Ureter (tissue), 1 donor: ENCODE results near the gene ACACB. TPM values are rescaled to one million over a fixed set of nuclear protein-coding genes. Genes with fewer than 3 reads are reported as not detected.

Experiments used
- DNase-seq: peaks from one replicate; pipeline ENCODE4 v3.0.0-alpha.2; 2020; ENCODE audit warnings: low spot score
- total RNA-seq: library from RNA; stranded (reverse); gene quantifications from one replicate; pipeline ENCODE4 v1.2.4, GENCODE V29; 2023
- donor health status: DM: yes; HTN: yes; CAD: no.

ACACB gene
- total RNA-seq, 1 donor from 2014 or later: 67.3 TPM

DNA sequence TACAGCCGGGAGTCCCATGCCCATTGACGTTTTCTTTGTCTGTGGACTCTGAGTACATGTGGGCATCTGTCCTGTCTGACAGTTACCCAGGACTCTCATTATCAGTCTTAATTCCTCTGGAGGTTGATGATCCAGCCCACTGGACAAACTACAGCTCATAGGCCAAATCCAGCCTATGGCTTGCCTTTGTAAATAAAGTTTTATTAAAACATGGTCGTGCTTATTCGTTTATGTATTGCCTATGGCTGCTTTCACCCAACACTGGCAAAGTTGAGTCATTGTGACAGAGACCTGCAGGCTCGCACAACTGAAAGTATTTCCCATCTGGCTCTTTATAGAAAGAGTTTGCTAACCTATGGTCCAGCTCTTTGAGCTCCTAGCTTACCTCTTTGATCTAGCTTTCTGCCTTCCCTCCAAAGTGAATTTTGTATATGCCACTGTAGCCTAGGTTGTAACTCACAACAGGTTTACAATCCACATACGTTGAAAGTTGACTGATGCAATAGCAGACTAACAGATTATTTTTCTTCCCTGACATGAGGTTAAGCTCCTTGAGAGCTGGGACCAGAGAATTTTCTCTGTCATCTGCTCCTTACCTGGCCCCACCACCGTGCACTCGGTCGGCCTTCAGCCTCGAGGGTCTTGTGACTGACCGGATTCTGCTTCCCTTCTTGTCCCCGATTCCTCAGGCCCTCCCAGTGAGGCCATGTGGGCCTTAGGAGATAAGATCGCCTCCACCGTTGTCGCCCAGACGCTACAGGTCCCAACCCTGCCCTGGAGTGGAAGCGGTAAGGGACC, 57.3 kb downstream of the ACACB start:
- no peak for DNase-seq

- no peak for DNase-seq
These were observed 58.1 kb downstream of the ACACB start for GRCh38 chr12:109174468-109174867.

GRCh38 chr12:109178532-109178931, 62.1 kb downstream of the ACACB start:
- DNase-seq: no peak

- DNase-seq: no peak
These were observed 63.5 kb downstream of the ACACB start for GRCh38 chr12:109179927-109180326.

GRCh38 chr12:109182041-109182839, 65.9 kb downstream of the ACACB start:
- no peak for DNase-seq

DNA sequence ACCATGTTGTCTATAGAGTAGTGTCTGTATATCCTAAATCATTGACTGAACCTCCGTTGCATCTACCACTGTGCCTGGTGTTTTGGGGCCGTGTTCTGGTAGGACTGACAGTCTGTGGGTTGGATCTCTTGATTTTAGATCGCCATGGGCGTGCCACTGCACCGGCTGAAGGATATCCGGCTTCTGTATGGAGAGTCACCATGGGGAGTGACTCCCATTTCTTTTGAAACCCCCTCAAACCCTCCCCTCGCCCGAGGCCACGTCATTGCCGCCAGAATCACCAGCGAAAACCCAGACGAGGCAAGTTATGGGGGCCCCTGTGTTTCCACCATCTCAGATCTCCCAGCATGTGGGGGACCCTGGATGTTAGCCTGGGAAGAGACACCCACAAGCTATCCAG, 69.1 kb downstream of the ACACB start:
- no peak for DNase-seq

GRCh38 chr12:109186993-109187653, 70.7 kb downstream of the ACACB start:
- no peak for DNase-seq

DNA sequence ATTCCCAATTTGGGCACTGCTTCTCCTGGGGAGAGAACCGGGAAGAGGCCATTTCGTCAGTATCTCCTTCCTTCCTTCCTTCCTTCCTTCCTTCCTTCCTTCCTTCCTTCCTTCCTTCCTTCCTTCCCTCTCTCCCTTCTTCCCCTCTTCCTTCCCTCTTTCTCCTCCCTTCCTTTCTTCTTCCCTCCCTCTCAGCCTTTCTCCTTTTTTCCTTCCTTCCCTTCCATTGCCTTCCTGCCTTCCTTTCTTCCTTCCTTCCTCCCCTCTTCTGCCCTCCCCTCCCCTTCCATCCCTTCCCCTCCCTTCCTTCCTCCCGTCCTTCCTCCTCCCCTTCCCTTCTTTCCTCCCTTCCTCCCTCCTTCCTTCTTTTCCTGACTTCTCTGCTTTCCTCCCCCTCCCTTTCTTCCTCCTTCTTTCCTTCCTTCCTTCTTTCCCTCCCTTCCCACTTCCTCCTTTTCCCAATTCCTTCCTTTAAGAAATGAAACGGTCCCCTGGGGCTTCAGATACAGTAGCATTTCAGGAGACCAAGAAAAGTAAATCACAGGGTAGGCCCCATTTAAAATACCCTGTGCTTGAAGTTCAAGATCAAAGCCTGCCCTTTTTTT, 71.8 kb downstream of the ACACB start:
- DNase-seq: no peak

- no peak for DNase-seq
These were observed 72.9 kb downstream of the ACACB start for GRCh38 chr12:109189291-109189690.

DNA sequence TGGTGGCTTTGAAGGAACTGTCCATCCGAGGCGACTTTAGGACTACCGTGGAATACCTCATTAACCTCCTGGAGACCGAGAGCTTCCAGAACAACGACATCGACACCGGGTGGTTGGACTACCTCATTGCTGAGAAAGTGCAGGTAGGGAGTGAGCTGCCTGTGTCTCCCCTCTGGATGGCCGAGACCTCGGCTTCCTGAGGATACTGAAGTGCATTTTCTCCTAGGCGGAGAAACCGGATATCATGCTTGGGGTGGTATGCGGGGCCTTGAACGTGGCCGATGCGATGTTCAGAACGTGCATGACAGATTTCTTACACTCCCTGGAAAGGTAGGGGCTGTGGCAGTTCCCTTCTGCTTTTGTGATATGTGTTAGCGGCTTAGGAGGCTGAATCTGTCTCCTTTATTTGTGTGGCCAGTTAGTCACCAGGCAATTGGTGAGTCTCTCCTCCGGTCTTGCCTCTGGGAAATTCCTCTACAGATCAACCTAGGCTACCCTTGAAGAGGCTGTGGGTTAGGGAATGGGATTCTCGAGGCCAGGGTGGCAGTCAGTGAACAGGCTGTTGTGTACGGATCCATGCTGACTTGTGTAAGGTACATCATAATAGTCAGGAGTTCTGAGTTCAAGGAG, 75.3 kb downstream of the ACACB start:
- DNase-seq: no peak

- DNase-seq: no peak
These were observed 76.0 kb downstream of the ACACB start for GRCh38 chr12:109192358-109192757.

- DNase-seq: no peak
These were observed 77.5 kb downstream of the ACACB start for GRCh38 chr12:109193896-109194295.

DNA sequence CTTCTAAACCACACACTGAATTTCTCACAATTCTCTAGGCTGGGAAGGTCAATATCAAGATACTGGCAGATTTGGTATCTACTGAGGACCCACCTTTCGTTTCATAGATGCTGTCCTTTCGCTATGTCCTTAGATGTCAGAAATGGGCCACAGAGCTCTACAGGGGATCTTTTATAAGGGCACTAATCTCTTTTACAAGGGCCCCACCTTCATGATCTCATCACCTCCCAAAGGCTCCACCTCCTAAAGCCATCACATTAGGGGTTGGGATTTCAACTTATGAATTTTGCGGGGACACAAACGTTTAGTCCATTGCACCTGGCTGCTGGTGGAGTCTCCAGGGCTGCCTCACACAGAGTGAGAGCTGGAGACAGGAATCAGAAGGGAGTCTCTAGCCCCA, 79.9 kb downstream of the ACACB start:
- no peak for DNase-seq

GRCh38 chr12:109197327-109197726, 80.9 kb downstream of the ACACB start:
- no peak for DNase-seq

- no peak for DNase-seq
These were observed 82.9 kb downstream of the ACACB start for GRCh38 chr12:109199324-109199723.

GRCh38 chr12:109200825-109201495, 84.6 kb downstream of the ACACB start:
- no peak for DNase-seq

GRCh38 chr12:109201496-109201885, 85.1 kb downstream of the ACACB start:
- no peak for DNase-seq

DNA sequence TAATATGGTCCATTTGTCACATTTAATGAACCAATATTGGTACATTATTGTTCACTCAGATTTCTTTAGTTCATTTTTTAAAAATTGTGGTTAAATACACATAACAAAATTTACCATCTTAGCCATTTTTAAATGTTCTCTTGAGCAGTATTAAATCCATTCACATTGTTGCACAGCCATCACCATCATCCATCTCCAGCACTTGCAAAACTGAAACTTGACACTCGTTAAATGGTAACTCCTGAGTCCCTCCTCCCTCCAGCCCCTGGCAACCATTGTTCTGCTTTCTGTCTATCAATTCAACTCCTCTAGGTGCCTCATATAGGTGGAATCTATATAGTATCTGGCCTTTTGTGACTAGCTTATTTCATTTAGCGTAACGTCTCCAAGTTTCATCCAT, 86.4 kb downstream of the ACACB start:
- DNase-seq: no peak

- DNase-seq: no peak
These were observed 87.1 kb downstream of the ACACB start for GRCh38 chr12:109203480-109203879.

DNA sequence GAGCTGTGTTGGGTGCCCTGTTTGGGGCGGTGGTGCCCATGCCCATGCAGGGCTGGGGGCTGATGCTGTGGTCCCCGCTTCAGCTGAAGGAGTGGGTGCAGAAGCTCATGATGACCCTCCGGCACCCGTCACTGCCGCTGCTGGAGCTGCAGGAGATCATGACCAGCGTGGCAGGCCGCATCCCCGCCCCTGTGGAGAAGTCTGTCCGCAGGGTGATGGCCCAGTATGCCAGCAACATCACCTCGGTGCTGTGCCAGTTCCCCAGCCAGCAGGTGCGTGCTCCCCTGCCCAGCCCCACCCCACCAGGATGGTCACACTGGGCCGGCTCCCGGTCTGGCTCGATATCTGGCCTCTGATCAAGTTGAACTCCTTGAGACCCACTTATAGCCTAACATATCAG, 92.7 kb downstream of the ACACB start:
- DNase-seq: no peak

- DNase-seq: no peak
These were observed 96.2 kb downstream of the ACACB start for GRCh38 chr12:109212460-109213115.
